Upper lobe of right lung (tissue), 1 donor: Measurements from ENCODE around the gene KCTD12. TPM values are rescaled to one million over a fixed set of nuclear protein-coding genes. Genes with fewer than 3 reads are reported as not detected.
A peak's percentile ranks its signal among the peaks of the same experiment; 100 is the strongest.
"Not testable (repeated sequence)": the region's sequence is repeated elsewhere in the genome, so short reads cannot be mapped to it uniquely, and the experiment has no call there.

Experiments used
- ATAC-seq: fragments of 200-7000 bp; cut with Tn5 transposase; one replicate; pipeline ENCODE4 v1.9.1; 2020; ENCODE audit warnings: mild to moderate bottlenecking, moderate library complexity
- DNase-seq: peaks from one replicate; pipeline ENCODE4 v3.0.0-alpha.2; 2020
- H3K27ac ChIP-seq: fragments of 200-600 bp; one replicate; pipeline ENCODE4 v1.8.0; 2022
- H3K27me3 ChIP-seq: fragments of 200-600 bp; one replicate; pipeline ENCODE4 v1.8.0; 2022; ENCODE audit warnings: mild to moderate bottlenecking
- H3K36me3 ChIP-seq: fragments of 200-600 bp; one replicate; pipeline ENCODE4 v1.8.0; 2022
- H3K4me1 ChIP-seq: fragments of 200-600 bp; one replicate; pipeline ENCODE4 v1.8.0; 2022
- H3K4me3 ChIP-seq: fragments of 200-600 bp; one replicate; pipeline ENCODE4 v1.8.0; 2022; ENCODE audit warnings: mild to moderate bottlenecking
- H3K9me3 ChIP-seq: fragments of 200-600 bp; one replicate; pipeline ENCODE4 v1.8.0; 2022
- CTCF ChIP-seq: fragments of 200-600 bp; IDR thresholded peaks from one replicate; pipeline ENCODE4 v1.8.0; 2022; ENCODE audit warnings: antibody characterized with exemption
- intact Hi-C: fragments of 100-400 bp; cut with DNase I; formaldehyde crosslinking; loops from one replicate; pipeline ENCODE4 v1.11.0; 2022
- total RNA-seq: library from RNA; stranded (reverse); fragmentation: NEBNext Ultra II Directional; extraction: Animal tissue kit (Norgen Biotek cat#: 25700); gene quantifications from one replicate; pipeline ENCODE4 v1.2.1, GENCODE V29; 2021
- donor health status: DM: no; HTN: yes; CAD: no; lungs with severe emphysema.

KCTD12 gene
- total RNA-seq, 1 donor from 2014 or later = 152 TPM

- ATAC-seq (no peak), DNase-seq (no peak)
- Histone ChIP-seq H3K4me3 (no peak overlapping the region), H3K27ac (no peak overlapping the region), H3K27me3 (no peaks in the 10 kb centered on the region), H3K36me3 (no peaks in the 10 kb centered on the region), H3K4me1 (no peaks in the 10 kb centered on the region), H3K9me3 (no peaks in the 10 kb centered on the region)
- intact Hi-C loops = no loop called here
- no peak for TF ChIP-seq CTCF
Measured at GRCh38 chr13:76928456-76928855, 42.3 kb upstream of the KCTD12 start.

GRCh38 chr13:76927955-76928354, 41.8 kb upstream of the KCTD12 start:
- H3K4me3 ChIP-seq = no peak overlapping the region
- no peak for ATAC-seq
- H3K27ac ChIP-seq = no peak overlapping the region
- H3K4me1 ChIP-seq = no peaks in the 10 kb centered on the region
- intact Hi-C loops = no loop called here
- DNase-seq = no peak
- H3K9me3 ChIP-seq = no peaks in the 10 kb centered on the region
- no peaks in the 10 kb centered on the region for H3K27me3 ChIP-seq
- TF ChIP-seq CTCF = no peak
- H3K36me3 ChIP-seq = no peaks in the 10 kb centered on the region

DNA sequence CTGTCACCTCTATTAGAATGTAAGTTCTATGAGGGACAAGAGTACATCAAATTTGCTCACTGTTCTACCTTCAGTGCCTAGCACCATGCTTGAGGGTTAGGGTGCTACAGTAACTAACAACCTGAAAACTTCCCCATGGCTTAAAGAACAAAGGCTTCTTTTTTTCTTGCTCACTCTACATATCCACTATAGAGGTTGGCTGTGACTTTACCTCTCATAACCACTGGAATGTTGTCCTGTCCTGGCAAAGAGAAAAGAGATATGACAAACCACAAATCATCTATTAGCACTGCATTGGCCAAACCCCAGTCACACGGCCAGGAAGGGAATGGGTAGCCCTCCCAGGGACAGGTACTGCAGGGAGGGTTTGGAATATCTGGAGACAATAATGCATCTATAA, 38.9 kb upstream of the KCTD12 start:
- Histone ChIP-seq H3K36me3 (no peaks in the 10 kb centered on the region), H3K27ac (no peak overlapping the region), H3K4me1 (no peaks in the 10 kb centered on the region), H3K9me3 (no peaks in the 10 kb centered on the region), H3K27me3 (no peaks in the 10 kb centered on the region), H3K4me3 (no peak overlapping the region)
- DNase-seq = no peak
- TF ChIP-seq CTCF = no peak
- intact Hi-C loops = no loop called here
- ATAC-seq = no peak

DNA sequence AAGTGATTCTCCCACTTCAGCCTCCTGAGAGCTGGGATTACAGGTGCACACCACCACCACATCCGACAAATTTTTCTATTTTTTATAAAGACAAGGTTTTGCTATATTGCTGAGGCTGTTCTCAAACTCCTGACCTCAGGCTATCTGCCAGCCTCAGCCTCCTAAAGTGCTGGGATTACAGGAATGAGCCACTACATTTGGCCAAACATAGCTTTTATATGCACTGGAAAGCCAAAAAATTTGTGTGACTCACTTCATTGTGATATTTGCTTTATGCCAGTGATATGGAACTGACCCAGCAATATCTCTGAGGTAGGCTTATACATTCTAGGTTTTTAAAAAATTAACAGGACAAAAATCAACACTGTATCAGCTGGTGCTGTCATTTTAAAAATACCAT, 35.3 kb upstream of the KCTD12 start:
- Histone ChIP-seq H3K27ac (no peak overlapping the region), H3K4me3 (no peak overlapping the region), H3K4me1 (no peaks in the 10 kb centered on the region), H3K27me3 (no peaks in the 10 kb centered on the region), H3K9me3 (no peaks in the 10 kb centered on the region), H3K36me3 (no peaks in the 10 kb centered on the region)
- no peak for TF ChIP-seq CTCF
- ATAC-seq (no peak), DNase-seq (no peak)
- intact Hi-C loops = no loop called here

- DNase-seq, intact Hi-C loops, H3K27me3 ChIP-seq, H3K4me1 ChIP-seq, H3K36me3 ChIP-seq, H3K4me3 ChIP-seq, H3K27ac ChIP-seq, H3K9me3 ChIP-seq: not testable (repeated sequence)
- ATAC-seq = peak; percentile 52
Measured at GRCh38 chr13:76917755-76918481, 31.7 kb upstream of the KCTD12 start.

- intact Hi-C loops = no loop called here
Measured at GRCh38 chr13:76917095-76917494, 30.9 kb upstream of the KCTD12 start.

More at GRCh38 chr13:76917095-76917494, 30.9 kb upstream of the KCTD12 start:
- H3K4me3 ChIP-seq = no peak overlapping the region
- no peak for TF ChIP-seq CTCF
- DNase-seq (no peak), ATAC-seq (no peak)
- no peaks in the 10 kb centered on the region for H3K4me1 ChIP-seq
- H3K36me3 ChIP-seq = no peaks in the 10 kb centered on the region
- H3K27ac ChIP-seq = no peak overlapping the region
- no peaks in the 10 kb centered on the region for H3K9me3 ChIP-seq
- no peaks in the 10 kb centered on the region for H3K27me3 ChIP-seq
